NOMO-1 (cell line): Measurements from ENCODE around the gene TEX13C.
A peak's percentile ranks its signal among the peaks of the same experiment; 100 is the strongest.
"Not testable (repeated sequence)": the region's sequence is repeated elsewhere in the genome, so short reads cannot be mapped to it uniquely, and the experiment has no call there.

Experiments
- DNase-seq, 2 experiments: peaks; one replicate each; lab custom pipeline; 2025; ENCODE audit not compliant: unreplicated experiment in 2 of 2; lab: John Stamatoyannopoulos, UW

The TEX13C gene

GRCh38 chrX:125319646-125320521 is at the start of gene TEX13C:
TSS of gene TEX13C (plus strand) at chrX:125319871. CDS start at chrX:125320120, 249 bp downstream.
- DNase-seq = no peak

DNA sequence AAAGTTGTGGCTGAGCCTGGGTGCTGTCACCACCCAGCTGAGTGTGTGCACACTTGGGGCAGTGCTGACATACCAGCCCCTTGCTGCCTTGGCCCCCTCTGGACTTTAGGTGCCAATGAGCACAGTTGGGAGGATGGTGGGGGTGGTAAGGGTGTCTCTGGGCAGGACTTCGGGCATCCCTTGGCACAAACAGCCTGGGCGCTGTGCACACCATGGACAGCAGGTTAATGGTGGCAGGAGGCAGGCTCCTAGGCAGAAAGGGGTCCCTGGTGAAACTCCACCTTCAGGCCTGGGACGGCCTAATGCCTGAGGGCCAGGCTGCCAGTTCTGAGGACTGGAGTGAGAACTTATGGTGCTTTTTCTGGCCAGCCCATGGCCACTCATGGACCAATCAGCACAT is 32.4 kb upstream of the TEX13C start:
- no peak for DNase-seq

GRCh38 chrX:125288343-125288742 is 31.3 kb upstream of the TEX13C start:
- no peak for DNase-seq

GRCh38 chrX:125289209-125289608 is 30.5 kb upstream of the TEX13C start:
- DNase-seq = no peak

DNA sequence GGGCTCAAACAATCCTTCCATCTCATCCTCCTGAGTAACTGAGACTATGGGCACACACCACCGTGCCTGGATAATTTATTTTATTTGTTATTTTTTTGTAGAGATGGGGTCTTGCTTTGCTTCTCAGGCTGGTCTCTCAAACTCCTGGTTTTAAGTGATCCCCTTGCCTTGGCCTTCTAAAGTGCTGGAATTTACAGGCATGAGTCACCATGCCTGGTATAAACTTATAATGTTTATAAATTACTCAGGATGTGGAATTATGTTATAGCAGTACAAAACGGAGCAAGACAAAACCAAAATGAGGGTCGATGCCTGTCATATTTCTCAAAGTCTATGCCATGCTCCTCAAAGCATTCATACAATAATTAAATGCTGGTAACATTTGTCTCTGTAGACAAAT is 29.8 kb upstream of the TEX13C start:
- DNase-seq = no peak

GRCh38 chrX:125291124-125291523 is 28.5 kb upstream of the TEX13C start:
- no peak for DNase-seq

GRCh38 chrX:125293850-125294780 is 25.6 kb upstream of the TEX13C start:
- DNase-seq = peak; percentile 39 to 81

DNA sequence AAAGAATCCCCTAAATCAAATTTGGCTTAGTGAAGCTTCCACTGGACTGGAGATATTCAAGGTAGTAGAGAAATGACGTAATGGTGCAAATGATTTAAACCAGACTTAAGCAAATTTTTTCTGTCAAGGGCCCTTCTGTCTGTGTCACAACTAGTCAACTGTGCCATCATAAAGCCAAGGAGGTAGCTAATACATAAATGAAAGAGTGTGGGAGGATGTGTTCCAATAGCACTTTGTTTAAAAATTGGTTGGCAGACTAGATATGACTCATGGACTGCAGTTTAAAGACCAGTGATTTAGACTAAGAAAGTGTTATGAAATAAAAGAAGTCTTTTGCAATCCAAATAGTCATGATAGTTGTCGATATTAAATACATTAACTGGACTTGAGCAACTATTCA is 24.3 kb upstream of the TEX13C start:
- peak; percentile 3 to 34 for DNase-seq

DNA sequence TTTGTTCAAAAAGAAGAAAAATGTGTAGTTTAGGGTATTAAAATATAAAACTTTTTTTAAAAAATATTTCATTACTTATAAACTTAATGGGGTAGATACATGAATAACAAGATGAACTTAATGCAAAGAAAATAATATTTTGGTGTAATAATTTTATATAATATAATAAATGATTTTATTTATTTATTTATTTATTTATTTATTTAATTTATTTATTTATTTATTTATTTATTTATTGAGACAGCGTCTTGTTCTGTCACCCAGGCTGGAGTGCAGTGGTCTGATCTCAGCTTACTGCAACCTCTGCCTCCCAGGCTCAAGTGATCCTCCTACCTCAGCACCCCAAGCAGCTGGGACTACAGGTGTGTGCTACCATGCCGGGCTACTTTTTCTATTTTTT is 20.8 kb upstream of the TEX13C start:
- DNase-seq = no peak

DNA sequence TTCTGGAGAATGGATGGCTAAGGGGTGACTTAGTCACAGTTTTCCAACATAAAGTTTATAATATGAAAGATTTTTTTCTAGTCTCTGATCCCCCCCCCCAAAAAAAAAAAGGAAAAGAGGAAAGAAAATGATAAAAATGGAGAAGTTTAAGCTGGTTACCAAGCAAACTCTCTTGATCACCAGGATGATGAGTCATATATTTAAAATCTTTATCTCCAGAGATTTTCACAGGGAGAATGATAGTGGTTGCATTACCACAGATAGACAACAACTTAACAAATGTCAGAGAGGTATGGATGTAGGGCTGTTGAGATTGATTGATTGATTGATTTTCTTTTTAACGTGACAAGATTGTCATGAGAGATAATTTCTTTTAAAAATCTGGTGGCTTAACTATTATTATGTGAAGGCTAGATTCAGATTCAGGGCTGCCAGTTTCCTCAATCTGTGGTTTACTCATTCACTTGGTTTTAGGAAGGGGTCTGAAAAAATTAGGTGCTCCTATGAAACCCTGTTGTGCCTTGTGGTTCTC is 13.3 kb upstream of the TEX13C start:
- no peak for DNase-seq

DNA sequence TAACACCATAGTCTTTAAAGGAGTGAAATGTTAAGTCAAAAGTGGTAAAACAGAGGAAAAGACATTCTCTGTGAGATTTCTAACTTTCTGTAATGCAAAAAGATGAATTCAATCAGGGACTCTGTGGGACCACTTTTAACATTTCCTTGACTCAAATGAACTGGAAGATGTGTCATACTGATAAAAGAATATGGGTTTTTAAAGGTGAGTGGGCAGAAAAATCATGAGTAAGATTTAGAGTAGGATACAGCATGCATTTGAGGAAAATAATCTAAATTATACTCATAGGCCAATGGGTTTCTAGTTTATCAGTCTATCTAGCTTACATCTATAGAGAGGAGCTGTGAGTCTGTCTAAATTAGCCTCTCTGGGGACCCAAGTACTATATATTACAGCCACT is 11.0 kb upstream of the TEX13C start:
- no peak for DNase-seq

DNA sequence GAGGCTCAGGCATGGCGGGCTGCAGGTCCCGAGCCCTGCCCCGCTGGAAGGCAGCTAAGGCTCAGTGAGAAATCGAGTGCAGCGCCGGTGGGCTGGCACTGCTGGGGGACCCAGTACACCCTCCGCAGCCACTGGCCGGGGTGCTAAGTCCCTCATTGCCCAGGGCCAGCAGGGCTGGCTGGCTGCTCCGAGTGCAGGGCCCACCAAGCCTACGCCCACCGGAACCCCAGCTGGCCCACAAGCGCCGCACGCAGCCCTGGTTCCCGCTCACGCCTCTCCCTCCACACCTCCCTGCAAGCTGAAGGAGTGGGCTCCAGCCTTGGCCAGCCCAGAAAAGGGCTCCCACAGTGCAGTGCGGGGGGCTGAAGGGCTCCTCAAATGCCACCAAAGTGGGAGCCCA is 505 bp upstream of the TEX13C start:
- not testable (repeated sequence) for DNase-seq

DNA sequence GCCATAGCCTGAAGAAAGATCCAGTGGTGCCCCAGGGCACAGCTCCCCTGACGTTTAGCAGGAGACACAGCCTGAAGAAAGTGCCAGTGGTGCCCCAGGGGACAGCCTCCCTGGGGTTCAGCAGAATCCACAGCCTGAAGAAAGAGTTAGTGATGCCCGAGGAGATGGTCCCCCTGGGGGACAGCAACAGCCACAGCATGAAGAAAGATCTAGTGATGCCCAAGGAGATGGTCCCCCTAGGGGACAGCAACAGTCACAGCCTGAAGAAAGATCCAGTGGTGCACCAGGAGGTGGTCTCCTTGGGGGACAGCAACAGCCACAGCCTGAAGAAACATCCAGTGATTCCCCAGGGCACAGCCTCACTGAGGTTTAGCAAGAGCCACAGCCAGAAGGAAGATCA is 2.8 kb downstream of the TEX13C start:
- DNase-seq = no peak

GRCh38 chrX:125326599-125326998 is 6.9 kb downstream of the TEX13C start:
- no peak for DNase-seq

GRCh38 chrX:125327891-125328290 is 8.2 kb downstream of the TEX13C start:
- DNase-seq = no peak

- no peak for DNase-seq
Observed at GRCh38 chrX:125333583-125333982, 13.9 kb downstream of the TEX13C start.

GRCh38 chrX:125340490-125340889 is 20.8 kb downstream of the TEX13C start:
- DNase-seq = no peak

GRCh38 chrX:125374169-125374568 is 54.5 kb downstream of the TEX13C start:
- no peak for DNase-seq
